ENCODE data around the gene LMAN1L. TPM values are rescaled to one million over a fixed set of nuclear protein-coding genes. Genes with fewer than 3 reads are reported as not detected.

LMAN1L gene
- total RNA-seq, 1 experiment from 2014 or later, result not detected

DNA sequence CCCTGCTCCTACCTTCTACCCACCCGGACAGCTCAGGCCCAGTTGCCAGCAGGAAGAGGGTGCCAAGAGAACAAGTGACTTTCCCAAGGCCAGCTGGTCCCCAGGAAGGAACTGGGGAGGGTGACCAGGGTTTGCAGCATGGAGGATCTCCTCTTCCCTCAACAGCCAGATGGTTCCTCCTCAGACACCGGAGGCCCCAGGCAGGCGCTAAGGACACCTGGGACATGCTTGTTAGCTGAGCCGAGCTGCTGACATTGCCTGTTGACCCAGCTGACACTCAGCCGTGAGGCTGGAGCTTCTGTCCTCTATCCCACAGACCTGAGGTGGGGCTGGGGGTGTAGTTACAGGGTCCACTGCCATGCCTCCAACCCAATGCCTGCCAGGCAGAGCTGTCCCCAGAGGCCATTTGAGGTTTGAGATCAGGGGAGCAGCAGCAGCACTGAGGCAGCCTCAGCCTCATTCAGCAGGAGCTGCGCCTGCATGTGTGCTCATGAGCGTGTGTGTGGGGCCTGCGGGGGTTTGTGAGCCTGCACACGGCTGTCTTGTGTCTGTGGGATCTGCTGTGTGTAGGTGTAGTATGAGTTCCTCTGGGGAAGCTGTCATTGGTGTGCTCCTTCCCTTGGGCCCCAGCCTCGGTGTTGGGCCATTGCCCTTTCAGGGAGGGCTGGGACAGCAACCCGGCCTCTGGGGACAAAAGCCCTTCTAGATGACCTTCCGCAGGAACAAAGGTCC is 20.9 kb downstream of the LMAN1L start:
- H3K9me3 ChIP-seq (ENCODE audit: control insufficient read depth, low read depth, low read length), result no peaks in the 10 kb centered on the region
- H3K23me2 ChIP-seq (ENCODE audit: insufficient read length, low read depth, low read length, poor library complexity, severe bottlenecking), result no peaks in the 10 kb centered on the region
- H2BK5ac ChIP-seq (ENCODE audit: insufficient read length, low read length), result no peak overlapping the region
- no peak overlapping the region for H2BK15ac ChIP-seq (ENCODE audit: low read depth, low read length)
- H3K4ac ChIP-seq (ENCODE audit: low read depth, low read length), result no peak overlapping the region
- no peak overlapping the region for H2BK120ac ChIP-seq (ENCODE audit: low read depth, low read length, poor library complexity, severe bottlenecking)
- peaks cover 0 to 17% (median 10%) of the 10 kb centered on the region in 3 experiments; a peak in 5 of 7 replicates for H3K36me3 Mint-ChIP-seq (ENCODE audit: insufficient read depth in 1 of 3, low read depth in 3 of 3)
- H3K4me1 Mint-ChIP-seq, result peaks cover 4 to 22% of the 10 kb centered on the region in 2 experiments; a peak in 2 of 4 replicates
- no peak overlapping the region for H3K18ac ChIP-seq (ENCODE audit: insufficient read length, low read depth, low read length)
- no peak overlapping the region for H3K27ac ChIP-seq (ENCODE audit: insufficient read length, low read depth, low read length)
- no CpG with 5 or more reads among the region's 12 CpGs for WGBS (ENCODE audit: extremely low coverage, insufficient read length, low lambda C conversion rate)
- peaks cover 16% of the 10 kb centered on the region for H3K27me3 Mint-ChIP-seq (ENCODE audit: low read depth)
- H3K9me3 Mint-ChIP-seq, result no peaks in the 10 kb centered on the region
- H4K91ac ChIP-seq (ENCODE audit: insufficient read length, low read depth, low read length), result no peak overlapping the region
- H4K5ac ChIP-seq (ENCODE audit: insufficient read length, low read depth, low read length), result no peak overlapping the region
- DNase-seq, result no peak
- no peaks in the 10 kb centered on the region for H3K79me1 ChIP-seq (ENCODE audit: insufficient read depth, low read depth, low read length, poor library complexity, severe bottlenecking)
- H3K79me2 ChIP-seq (ENCODE audit: insufficient read depth, low read length), result no peaks in the 10 kb centered on the region
- H2BK20ac ChIP-seq (ENCODE audit: low read depth, low read length, poor library complexity, severe bottlenecking), result no peak overlapping the region
- no peak overlapping the region for H3K23ac ChIP-seq (ENCODE audit: insufficient read length, low read depth, low read length)
- H2BK12ac ChIP-seq (ENCODE audit: insufficient read length, low read depth, low read length), result no peak overlapping the region
- TF ChIP-seq CTCF (conservative IDR thresholded peaks at IDR 0.05), result no peak
- no peak overlapping the region for H3K56ac ChIP-seq (ENCODE audit: insufficient read length, low read depth, low read length)
- no peaks in the 10 kb centered on the region for H3K4me1 ChIP-seq (ENCODE audit: insufficient read depth, low read length)
- peaks cover 3% of the 10 kb centered on the region for H4K20me1 ChIP-seq (ENCODE audit: control insufficient read depth, insufficient read depth, insufficient read length)
- no peak overlapping the region for H3K4me2 ChIP-seq (ENCODE audit: insufficient read depth, insufficient read length, low read length)
- no peak overlapping the region for H3K9ac ChIP-seq (ENCODE audit: extremely low read depth, insufficient read length, low read length)
- H2AFZ ChIP-seq (ENCODE audit: low read length), result no peak overlapping the region
- no peak overlapping the region for H4K8ac ChIP-seq (replicated peaks; ENCODE audit: insufficient read length, low read depth, low read length)
- no peak overlapping the region for H3T11ph ChIP-seq (ENCODE audit: low read length)
- peak overlapping the region in 2 of 3 experiments; percentile 61 to 84; a peak in 2 of 7 replicates for H3K27ac Mint-ChIP-seq
- no peak overlapping the region; the same call in 1 of the 2 replicates for H3K14ac ChIP-seq (ENCODE audit: insufficient read depth, low read length)
- H3K27me3 ChIP-seq (ENCODE audit: insufficient read depth, low read length), result no peaks in the 10 kb centered on the region
- H3K4me3 Mint-ChIP-seq, result no peak overlapping the region
- no peak overlapping the region for H2AK5ac ChIP-seq (ENCODE audit: insufficient read length, low read length)

Measured in H9 (cell line).